22Rv1 (cell line): ENCODE results near the gene MAP3K7CL.

ENCODE experiments used
- CTCF ChIP-seq: fragments of 450-650 bp; IDR thresholded peaks from 2 replicates; pipeline ENCODE4 v1.5.1; 2017; ENCODE audit warnings: mild to moderate bottlenecking
- ZFX ChIP-seq: fragments of 450-650 bp; IDR thresholded peaks from 2 replicates; pipeline ENCODE4 v1.6.1; 2017; ENCODE audit warnings: antibody characterized with exemption, borderline replicate concordance

- TF ChIP-seq CTCF (no peak), ZFX (no peak)
Measured at GRCh38 chr21:29098156-29098555, 32.3 kb upstream of the MAP3K7CL start.
